A549 (cell line): ENCODE measurements around the gene GPR119. TPM values are rescaled to one million over a fixed set of nuclear protein-coding genes. Genes with fewer than 3 reads are reported as not detected.
A peak's percentile ranks its signal among the peaks of the same experiment; 100 is the strongest.

ENCODE experiments used
- ATAC-seq, 2 experiments: fragments of 200-7000 bp in 1 of 2; fragments of >200 bp in 1 of 2; cut with Nextera tagmentation in 1 of 2; cut with Tn5 transposase in 1 of 2; 3 replicates each; pipeline versions ENCODE4 v1.8.0 to v1.9.1; 2018 to 2020; ENCODE audit warnings: mild to moderate bottlenecking in 1 of 2, moderate library complexity in 1 of 2
- CTCF ChIA-PET: fragments of 300-600 bp; sonication (Branson Sonifier 250); formaldehyde crosslinking; extraction: SDS; loops from one replicate; lab custom pipeline; 2021; ENCODE audit warnings: antibody characterized with exemption, inconsistent platforms; lab: Yijun Ruan, JAX
- POLR2A ChIA-PET: fragments of 350-600 bp; formaldehyde crosslinking; extraction: SDS; loops from one replicate; lab custom pipeline; 2021; ENCODE audit warnings: antibody characterized with exemption, inconsistent platforms; lab: Yijun Ruan, JAX
- DNase-seq, 2 experiments: peaks; one replicate each; pipeline versions ENCODE4 v3.0.0 to v3.0.0-alpha.2; 2011 to 2016; ENCODE audit warnings: low read depth in 1 of 2, low spot score in 1 of 2
- FAIRE-seq: peaks from 2 replicates; lab custom pipeline; 2011; peaks lifted over from hg19 to GRCh38; lab: Jason Lieb, UNC
- H3K27ac ChIP-seq, 2 experiments: fragments of >200 bp; sonication (Bioruptor Twin); formaldehyde crosslinking; 3 replicates each; pipeline ENCODE4 v1.5.1; 2016 to 2017
- H3K4me1 ChIP-seq: fragments of >200 bp; sonication (Bioruptor Twin); formaldehyde crosslinking; 3 replicates; pipeline ENCODE4 v1.6.1; 2016
- H3K4me2 ChIP-seq: fragments of >200 bp; sonication (Bioruptor Twin); formaldehyde crosslinking; 3 replicates; pipeline ENCODE4 v1.6.1; 2016
- H3K4me3 ChIP-seq: fragments of >200 bp; sonication (Bioruptor Twin); formaldehyde crosslinking; 3 replicates; pipeline ENCODE4 v1.5.1; 2016
- H3K9me3 ChIP-seq: fragments of >200 bp; sonication (Bioruptor Twin); formaldehyde crosslinking; 3 replicates; pipeline ENCODE4 v1.6.1; 2016
- BCL3 ChIP-seq: fragments of >200 bp; sonication (Bioruptor Twin); formaldehyde crosslinking; IDR thresholded peaks from 3 replicates; pipeline ENCODE4 v1.6.1; 2016
- CBX2 ChIP-seq: fragments of 200-600 bp; sonication (generic); IDR thresholded peaks from 2 replicates; pipeline ENCODE4 v1.6.1; 2016; ENCODE audit warnings: low read depth, mild to moderate bottlenecking, borderline replicate concordance
- CHD4 ChIP-seq: fragments of 200-600 bp; sonication (generic); IDR thresholded peaks from 2 replicates; pipeline ENCODE4 v1.6.1; 2016; ENCODE audit warnings: antibody characterized with exemption, mild to moderate bottlenecking, borderline replicate concordance
- EHF ChIP-seq: fragments of 250-450 bp; sonication (Bioruptor Pico); IDR thresholded peaks from 2 replicates; pipeline ENCODE4 v1.5.0; 2020; ENCODE audit warnings: mild to moderate bottlenecking
- EP300 ChIP-seq, 2 experiments: fragments of >200 bp; sonication (Bioruptor Twin); formaldehyde crosslinking; IDR thresholded peaks; 2 replicates in 1 of 2; 3 replicates in 1 of 2; pipeline ENCODE4 v1.6.1; 2016 to 2017
- FOXS1 ChIP-seq: fragments of 250-450 bp; sonication (Bioruptor Pico); IDR thresholded peaks from 2 replicates; pipeline ENCODE4 v1.5.0; 2020; ENCODE audit warnings: mild to moderate bottlenecking, moderate library complexity
- HMGXB4 ChIP-seq: fragments of 250-450 bp; sonication (Bioruptor Pico); IDR thresholded peaks from 2 replicates; pipeline ENCODE4 v1.5.0; 2021; ENCODE audit warnings: mild to moderate bottlenecking, moderate library complexity, borderline replicate concordance
- JUN ChIP-seq, 2 experiments: fragments of >200 bp; sonication (Bioruptor Twin); formaldehyde crosslinking; IDR thresholded peaks; 2 replicates in 1 of 2; 3 replicates in 1 of 2; pipeline ENCODE4 v1.6.1; 2016 to 2017
- MAFK ChIP-seq: fragments of 450-650 bp; IDR thresholded peaks from 2 replicates; pipeline ENCODE4 v1.6.1; 2014; ENCODE audit not compliant: partially characterized antibody
- MAZ ChIP-seq: fragments of 150-350 bp; IDR thresholded peaks from 2 replicates; pipeline ENCODE4 v1.6.1; 2014; ENCODE audit warnings: antibody characterized with exemption, low read depth, low read length, borderline replicate concordance
- PHF8 ChIP-seq: fragments of 200-600 bp; sonication (generic); IDR thresholded peaks from 2 replicates; pipeline ENCODE4 v1.6.1; 2016; ENCODE audit warnings: low read depth, mild to moderate bottlenecking, antibody characterized with exemption, moderate library complexity, borderline replicate concordance
- POLR2A ChIP-seq: IDR thresholded peaks from 2 replicates; pipeline ENCODE4 v1.6.1; 2012; ENCODE audit warnings: mild to moderate bottlenecking, low read length
- RAD21 ChIP-seq, 2 experiments: fragments of >200 bp in 1 of 2; sonication (Bioruptor Twin) in 1 of 2; formaldehyde crosslinking in 1 of 2; IDR thresholded peaks in 1 of 2; conservative IDR thresholded peaks in 1 of 2; 2 replicates in 1 of 2; 3 replicates in 1 of 2; pipeline ENCODE4 v1.6.1; 2012 to 2018; ENCODE audit warnings: inconsistent platforms in 1 of 2
- TFCP2L1 ChIP-seq: fragments of 250-450 bp; sonication (Bioruptor Pico); IDR thresholded peaks from 2 replicates; pipeline ENCODE4 v1.5.0; 2021; ENCODE audit warnings: mild to moderate bottlenecking
- USF2 ChIP-seq: fragments of 450-650 bp; IDR thresholded peaks from 2 replicates; pipeline ENCODE4 v1.6.1; 2014; ENCODE audit warnings: antibody characterized with exemption
- WGBS: methylation state at CpG from one replicate; pipeline ENCODE4 v1.1.6; 2017; ENCODE audit errors: missing lambda C conversion rate; 5-methylcytosine and 5-hydroxymethylcytosine counted together
- polyA plus RNA-seq, 4 experiments: library from polyadenylated mRNA; depleted of rRNA in 3 of 4; stranded (reverse); fragments of >200 nt; fragmentation: RNase III in 1 of 4; extraction: RNeasy Plus Mini Kit Qiagen cat#74134 plus additional on column Dnase treatment in 1 of 4; gene quantifications; 2 replicates in 3 of 4; 3 replicates in 1 of 4; pipeline ENCODE4 v1.2.3, GENCODE V29; 2011 to 2017
- TF ChIP-seq, protein P1 (sequence below): IDR thresholded peaks from 2 replicates; pipeline ENCODE4 v1.6.1; 2012
- TF ChIP-seq, protein P2 (sequence below): fragments of 200-600 bp; sonication (generic); IDR thresholded peaks from 2 replicates; pipeline ENCODE4 v1.6.1; 2016; ENCODE audit warnings: antibody characterized with exemption, mild to moderate bottlenecking, moderate library complexity

The GPR119 gene
- polyA plus RNA-seq, 2 of the 4 experiments (the other 2 are of a cell fraction): not detected

- no peak overlapping the region for H3K27ac ChIP-seq
- TF ChIP-seq USF2 (no peak), EP300 (IDR thresholded peaks at IDR 0.05) (no peak)
- TF ChIP-seq, protein P1, sequence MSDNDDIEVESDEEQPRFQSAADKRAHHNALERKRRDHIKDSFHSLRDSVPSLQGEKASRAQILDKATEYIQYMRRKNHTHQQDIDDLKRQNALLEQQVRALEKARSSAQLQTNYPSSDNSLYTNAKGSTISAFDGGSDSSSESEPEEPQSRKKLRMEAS: no peak
- H3K9me3 ChIP-seq: no peaks in the 10 kb centered on the region
- DNase-seq (no peak), FAIRE-seq (no peak), ATAC-seq (no peak)
- POLR2A ChIA-PET: no interaction called here
- H3K4me3 ChIP-seq: no peak overlapping the region
- CTCF ChIA-PET: interaction anchor here (1.2 to 1.5 kb wide), 2 partner anchors 20 to 21 kb away, joined by 3 to 5 read pairs; no protein-coding TSS in a partner anchor
- H3K4me2 ChIP-seq: no peak overlapping the region
- 92% methylated on average over 2 of the region's 2 CpGs for WGBS
- no peaks in the 10 kb centered on the region for H3K4me1 ChIP-seq
Observed at GRCh38 chrX:130413415-130413814, 27.9 kb upstream of the GPR119 start.

DNA sequence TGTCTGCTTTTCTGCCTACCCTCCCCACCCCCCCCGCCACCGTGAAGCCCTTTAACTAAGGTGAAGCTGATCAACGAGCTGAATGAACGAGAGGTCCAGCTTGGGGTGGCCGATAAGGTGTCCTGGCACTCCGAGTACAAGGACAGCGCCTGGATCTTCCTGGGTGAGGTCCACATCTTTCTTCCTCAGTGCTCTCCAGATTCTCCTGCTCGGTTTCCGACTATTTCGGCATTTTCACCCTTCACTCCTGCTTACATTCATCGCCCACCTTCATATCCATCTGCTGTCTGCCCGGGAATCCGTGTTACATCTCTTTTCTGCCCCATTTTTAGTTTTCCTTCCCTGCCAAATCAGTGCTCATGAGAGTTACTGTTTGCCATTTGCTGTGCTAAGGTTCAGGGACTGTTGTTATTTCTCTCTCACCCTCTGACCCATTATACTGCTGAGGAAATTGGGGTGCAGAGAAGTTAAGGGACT is 16.8 kb upstream of the GPR119 start:
- FAIRE-seq (peak; percentile 46), ATAC-seq (peak; percentile 47 to 57; a peak in 5 of 6 replicates), DNase-seq (no peak)
- ChIA-PET POLR2A (interaction anchor here (1.0 kb wide), 1 partner anchor 9 kb away, joined by 3 read pairs; no protein-coding TSS in a partner anchor), CTCF (interaction anchor here (1.7 to 2.3 kb wide), 2 partner anchors 9 to 174 kb away, joined by 3 to 7 read pairs; no protein-coding TSS in a partner anchor)
- TF ChIP-seq RAD21 (conservative IDR thresholded peaks at IDR 0.05 in 1 of 2, IDR thresholded peaks at IDR 0.05 in 1 of 2): no peak
- TF ChIP-seq FOXS1 (CRISPR knock-in tag): no peak
- no peak for TF ChIP-seq CHD4
- no peak for TF ChIP-seq MAZ
- TF ChIP-seq TFCP2L1 (CRISPR knock-in tag): no peak
- no peak for TF ChIP-seq CBX2
- TF ChIP-seq HMGXB4 (CRISPR knock-in tag): no peak
- TF ChIP-seq, protein P2, sequence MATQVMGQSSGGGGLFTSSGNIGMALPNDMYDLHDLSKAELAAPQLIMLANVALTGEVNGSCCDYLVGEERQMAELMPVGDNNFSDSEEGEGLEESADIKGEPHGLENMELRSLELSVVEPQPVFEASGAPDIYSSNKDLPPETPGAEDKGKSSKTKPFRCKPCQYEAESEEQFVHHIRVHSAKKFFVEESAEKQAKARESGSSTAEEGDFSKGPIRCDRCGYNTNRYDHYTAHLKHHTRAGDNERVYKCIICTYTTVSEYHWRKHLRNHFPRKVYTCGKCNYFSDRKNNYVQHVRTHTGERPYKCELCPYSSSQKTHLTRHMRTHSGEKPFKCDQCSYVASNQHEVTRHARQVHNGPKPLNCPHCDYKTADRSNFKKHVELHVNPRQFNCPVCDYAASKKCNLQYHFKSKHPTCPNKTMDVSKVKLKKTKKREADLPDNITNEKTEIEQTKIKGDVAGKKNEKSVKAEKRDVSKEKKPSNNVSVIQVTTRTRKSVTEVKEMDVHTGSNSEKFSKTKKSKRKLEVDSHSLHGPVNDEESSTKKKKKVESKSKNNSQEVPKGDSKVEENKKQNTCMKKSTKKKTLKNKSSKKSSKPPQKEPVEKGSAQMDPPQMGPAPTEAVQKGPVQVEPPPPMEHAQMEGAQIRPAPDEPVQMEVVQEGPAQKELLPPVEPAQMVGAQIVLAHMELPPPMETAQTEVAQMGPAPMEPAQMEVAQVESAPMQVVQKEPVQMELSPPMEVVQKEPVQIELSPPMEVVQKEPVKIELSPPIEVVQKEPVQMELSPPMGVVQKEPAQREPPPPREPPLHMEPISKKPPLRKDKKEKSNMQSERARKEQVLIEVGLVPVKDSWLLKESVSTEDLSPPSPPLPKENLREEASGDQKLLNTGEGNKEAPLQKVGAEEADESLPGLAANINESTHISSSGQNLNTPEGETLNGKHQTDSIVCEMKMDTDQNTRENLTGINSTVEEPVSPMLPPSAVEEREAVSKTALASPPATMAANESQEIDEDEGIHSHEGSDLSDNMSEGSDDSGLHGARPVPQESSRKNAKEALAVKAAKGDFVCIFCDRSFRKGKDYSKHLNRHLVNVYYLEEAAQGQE: no peak
- no peaks in the 10 kb centered on the region for H3K9me3 ChIP-seq
- under 1% methylated on average over 11 of the region's 13 CpGs for WGBS
- H3K4me2 ChIP-seq: peak overlapping the region; percentile 92
- H3K4me3 ChIP-seq: peak overlapping the region; percentile 65
- peaks cover 4% of the 10 kb centered on the region; the same call in 1 of the 3 replicates for H3K4me1 ChIP-seq
- peak overlapping the region; percentile 75 to 95 for H3K27ac ChIP-seq

DNA sequence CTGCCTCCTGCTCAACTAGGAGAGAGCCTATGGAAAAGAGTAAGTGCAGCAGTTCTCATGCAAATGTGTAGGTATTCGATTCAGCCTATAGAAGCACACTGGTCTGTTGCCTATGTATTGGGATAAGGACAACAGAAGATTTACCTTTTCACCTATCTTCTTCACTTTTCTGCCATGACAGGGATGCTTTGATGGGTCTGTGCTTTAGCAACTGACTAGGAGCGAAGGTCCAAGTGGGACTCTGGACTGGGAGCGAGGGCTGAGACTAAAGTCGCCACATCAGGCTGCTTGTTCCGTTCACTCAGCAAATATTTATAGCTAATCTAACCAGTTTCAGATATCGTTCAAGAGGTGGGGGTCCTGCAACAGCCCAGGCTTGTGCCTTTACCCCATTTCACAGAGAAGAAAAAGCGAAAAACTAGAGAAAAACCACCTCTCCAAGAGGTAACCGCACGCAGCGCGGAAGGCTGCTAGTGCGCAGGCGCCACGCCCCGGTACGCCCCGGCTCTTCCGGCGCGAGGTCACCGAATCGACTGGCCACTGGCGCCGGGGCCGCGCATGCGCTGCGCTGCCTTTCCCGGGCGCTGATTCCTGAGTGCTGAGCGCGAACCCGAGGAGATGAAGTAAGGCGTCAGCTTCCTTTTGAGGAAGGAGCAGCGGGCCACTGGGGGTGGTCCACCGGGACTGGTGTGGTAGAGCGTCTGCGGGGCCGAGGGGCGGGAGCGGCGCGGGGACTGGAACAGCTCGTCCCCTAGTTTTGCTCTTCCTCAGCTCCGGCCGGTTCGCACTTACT is 16.1 kb upstream of the GPR119 start, which contains the start of gene RBMX2:
TSS of gene RBMX2 (plus strand) at position 573 of the 793 bp plus-strand sequence. CDS start at position 619, 46 bp downstream.
- under 1% methylated on average over 37 of the region's 47 CpGs for WGBS
- ChIA-PET CTCF (interaction anchor here (1.7 to 2.3 kb wide), 2 partner anchors 8 to 174 kb away, joined by 3 to 7 read pairs; no protein-coding TSS in a partner anchor), POLR2A (interaction anchor here (1.0 kb wide), 1 partner anchor 8 kb away, joined by 3 read pairs; no protein-coding TSS in a partner anchor)

More for the DNA sequence above, 16.1 kb upstream of the GPR119 start, which contains the start of gene RBMX2:
- peak within 1 kb of the TSS; percentile 75 to 95 for H3K27ac ChIP-seq
- TF ChIP-seq, protein P1: peak; percentile 65
- TF ChIP-seq EHF (CRISPR knock-in tag): no peak
- peak; percentile 53 for TF ChIP-seq MAFK
- TF ChIP-seq BCL3: peak; percentile 41; the same call in 1 of the 3 replicates
- TF ChIP-seq POLR2A: peak; percentile 69
- TF ChIP-seq JUN (IDR thresholded peaks at IDR 0.05): peak in 1 of 2 experiments; percentile 81; a peak in 2 of 5 replicates
- TF ChIP-seq PHF8: peak; percentile 92; the same call in 1 of the 2 replicates
- no peak for TF ChIP-seq TFCP2L1 (CRISPR knock-in tag)
- ATAC-seq (peak; percentile 96 to 99), FAIRE-seq (peak; percentile 92), DNase-seq (peak; percentile 80 to 88)
- H3K4me1 ChIP-seq: peaks cover 4% of the 10 kb centered on the region; the same call in 1 of the 3 replicates
- H3K4me3 ChIP-seq: peak within 1 kb of the TSS; percentile 65
- no peaks in the 10 kb centered on the region for H3K9me3 ChIP-seq
- H3K4me2 ChIP-seq: peak within 1 kb of the TSS; percentile 92
